HepG2 (cell line): Measurements from ENCODE around the gene CDKN1C.

Source experiments
- CREM ChIP-seq, 2 experiments: sonication (generic) in 1 of 2; formaldehyde crosslinking in 1 of 2; IDR thresholded peaks; 2 replicates each; pipeline versions ENCODE4 v1.4.0 to v1.6.1; 2016 to 2020; ENCODE audit warnings: antibody characterized with exemption in 1 of 2, mild to moderate bottlenecking in 1 of 2, missing genetic modification reagents in 1 of 2
- EHMT2 ChIP-seq: fragments of 200-600 bp; sonication (generic); IDR thresholded peaks from 2 replicates; pipeline ENCODE4 v1.7.0; 2017; ENCODE audit warnings: antibody characterized with exemption, low read depth, low read length, borderline replicate concordance
- HMG20A ChIP-seq: IDR thresholded peaks from 2 replicates; pipeline ENCODE4 v1.6.1; 2016; ENCODE audit warnings: borderline replicate concordance
- HNRNPK ChIP-seq: fragments of 200-400 bp; formaldehyde crosslinking; IDR thresholded peaks from 2 replicates; pipeline ENCODE4 v1.6.1; 2018; ENCODE audit warnings: low read length, low read depth, moderate library complexity, mild to moderate bottlenecking; ENCODE audit not compliant: poor library complexity, severe bottlenecking
- MED8 ChIP-seq: sonication (generic); formaldehyde crosslinking; IDR thresholded peaks from 2 replicates; pipeline ENCODE4 v1.8.1; 2023; ENCODE audit warnings: mild to moderate bottlenecking, missing genetic modification reagents; ENCODE audit not compliant: insufficient replicate concordance
- POLR2A ChIP-seq, 2 experiments: IDR thresholded peaks; 2 replicates each; pipeline ENCODE4 v1.6.1; 2011; ENCODE audit warnings: low read depth in 2 of 2, low read length in 2 of 2, mild to moderate bottlenecking in 1 of 2, moderate library complexity in 1 of 2; ENCODE audit not compliant: insufficient read depth in 1 of 2
- SP140L ChIP-seq: sonication (generic); formaldehyde crosslinking; IDR thresholded peaks from 2 replicates; pipeline ENCODE4 v1.4.0; 2020; ENCODE audit warnings: missing genetic modification reagents, borderline replicate concordance
- ZNF251 ChIP-seq: sonication (generic); formaldehyde crosslinking; IDR thresholded peaks from 2 replicates; pipeline ENCODE4 v1.9.0; 2021; ENCODE audit warnings: mild to moderate bottlenecking, missing genetic modification reagents
- ZNF3 ChIP-seq: IDR thresholded peaks from 2 replicates; pipeline ENCODE4 v1.7.0; 2017; ENCODE audit warnings: inconsistent platforms
- TF ChIP-seq, protein P1 (sequence below): sonication (generic); formaldehyde crosslinking; IDR thresholded peaks from 2 replicates; pipeline ENCODE4 v1.4.0; 2020; ENCODE audit warnings: mild to moderate bottlenecking, missing genetic modification reagents
- TF ChIP-seq, protein P2 (sequence below): sonication (generic); formaldehyde crosslinking; conservative IDR thresholded peaks from 2 replicates; pipeline ENCODE4 v1.5.0; 2020; ENCODE audit warnings: missing genetic modification reagents
- TF ChIP-seq, protein P3 (sequence below): sonication (generic); formaldehyde crosslinking; IDR thresholded peaks from 2 replicates; pipeline ENCODE4 v1.4.0; 2020; ENCODE audit warnings: missing genetic modification reagents, borderline replicate concordance
- TF ChIP-seq, protein P4 (sequence below): sonication (generic); formaldehyde crosslinking; IDR thresholded peaks from 2 replicates; pipeline ENCODE4 v1.5.0; 2020; ENCODE audit warnings: mild to moderate bottlenecking, missing genetic modification reagents, moderate library complexity

DNA sequence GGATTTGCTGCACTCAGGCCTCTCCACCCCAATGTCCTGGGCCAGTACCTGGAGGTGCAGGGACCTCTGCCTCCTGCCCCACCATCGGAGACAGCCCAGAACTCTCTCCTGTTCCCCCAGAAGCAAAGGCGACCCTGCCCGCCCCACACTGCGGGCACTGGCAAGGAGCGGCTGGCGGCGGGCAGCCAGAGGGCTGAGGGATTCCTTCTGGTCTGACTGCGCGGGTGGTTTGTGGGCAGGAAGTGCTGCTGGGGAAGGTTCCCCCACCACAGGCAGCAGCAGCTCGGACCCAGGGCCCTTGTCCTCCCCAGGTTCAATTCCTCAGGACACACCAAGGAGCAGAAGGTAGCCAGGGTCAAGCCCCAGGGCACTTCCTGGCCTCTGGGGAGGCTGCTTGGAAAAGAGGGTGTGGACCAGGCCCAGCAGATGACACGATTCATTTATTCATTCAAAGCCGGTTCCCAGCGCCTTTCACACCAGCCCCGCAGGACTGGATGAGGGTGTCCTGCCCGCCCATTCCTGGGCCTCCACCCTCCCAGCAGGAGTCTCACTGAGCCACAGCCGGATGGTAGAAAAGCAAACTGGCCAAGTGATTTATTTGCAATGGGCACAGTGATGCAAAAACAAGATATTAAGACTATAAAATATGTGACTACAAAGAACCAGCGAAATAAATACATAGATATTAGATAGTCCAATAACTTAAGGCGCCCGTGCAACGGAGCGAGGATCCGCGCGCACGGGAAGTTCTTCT lies 42.5 kb upstream of the CDKN1C start:
- TF ChIP-seq POLR2A (IDR thresholded peaks at IDR 0.05; ENCODE audit: insufficient read depth in 1 of 2, low read depth in 2 of 2, low read length in 2 of 2) (no peak), HNRNPK (no peak), EHMT2 (no peak), ZNF251 (CRISPR knock-in tag) (no peak), SP140L (CRISPR knock-in tag) (no peak), MED8 (CRISPR knock-in tag) (no peak), ZNF3 (no peak), CREM (IDR thresholded peaks at IDR 0.05) (no peak), CREM (CRISPR knock-in tag; IDR thresholded peaks at IDR 0.05) (no peak), HMG20A (CRISPR knock-in tag) (no peak)
- TF ChIP-seq, protein P1, sequence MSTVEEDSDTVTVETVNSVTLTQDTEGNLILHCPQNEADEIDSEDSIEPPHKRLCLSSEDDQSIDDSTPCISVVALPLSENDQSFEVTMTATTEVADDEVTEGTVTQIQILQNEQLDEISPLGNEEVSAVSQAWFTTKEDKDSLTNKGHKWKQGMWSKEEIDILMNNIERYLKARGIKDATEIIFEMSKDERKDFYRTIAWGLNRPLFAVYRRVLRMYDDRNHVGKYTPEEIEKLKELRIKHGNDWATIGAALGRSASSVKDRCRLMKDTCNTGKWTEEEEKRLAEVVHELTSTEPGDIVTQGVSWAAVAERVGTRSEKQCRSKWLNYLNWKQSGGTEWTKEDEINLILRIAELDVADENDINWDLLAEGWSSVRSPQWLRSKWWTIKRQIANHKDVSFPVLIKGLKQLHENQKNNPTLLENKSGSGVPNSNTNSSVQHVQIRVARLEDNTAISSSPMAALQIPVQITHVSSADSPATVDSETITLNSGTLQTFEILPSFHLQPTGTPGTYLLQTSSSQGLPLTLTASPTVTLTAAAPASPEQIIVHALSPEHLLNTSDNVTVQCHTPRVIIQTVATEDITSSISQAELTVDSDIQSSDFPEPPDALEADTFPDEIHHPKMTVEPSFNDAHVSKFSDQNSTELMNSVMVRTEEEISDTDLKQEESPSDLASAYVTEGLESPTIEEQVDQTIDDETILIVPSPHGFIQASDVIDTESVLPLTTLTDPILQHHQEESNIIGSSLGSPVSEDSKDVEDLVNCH (CRISPR knock-in tag), result no peak
- TF ChIP-seq, protein P2, sequence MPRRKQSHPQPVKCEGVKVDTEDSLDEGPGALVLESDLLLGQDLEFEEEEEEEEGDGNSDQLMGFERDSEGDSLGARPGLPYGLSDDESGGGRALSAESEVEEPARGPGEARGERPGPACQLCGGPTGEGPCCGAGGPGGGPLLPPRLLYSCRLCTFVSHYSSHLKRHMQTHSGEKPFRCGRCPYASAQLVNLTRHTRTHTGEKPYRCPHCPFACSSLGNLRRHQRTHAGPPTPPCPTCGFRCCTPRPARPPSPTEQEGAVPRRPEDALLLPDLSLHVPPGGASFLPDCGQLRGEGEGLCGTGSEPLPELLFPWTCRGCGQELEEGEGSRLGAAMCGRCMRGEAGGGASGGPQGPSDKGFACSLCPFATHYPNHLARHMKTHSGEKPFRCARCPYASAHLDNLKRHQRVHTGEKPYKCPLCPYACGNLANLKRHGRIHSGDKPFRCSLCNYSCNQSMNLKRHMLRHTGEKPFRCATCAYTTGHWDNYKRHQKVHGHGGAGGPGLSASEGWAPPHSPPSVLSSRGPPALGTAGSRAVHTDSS (CRISPR knock-in tag), result no peak
- TF ChIP-seq, protein P3, sequence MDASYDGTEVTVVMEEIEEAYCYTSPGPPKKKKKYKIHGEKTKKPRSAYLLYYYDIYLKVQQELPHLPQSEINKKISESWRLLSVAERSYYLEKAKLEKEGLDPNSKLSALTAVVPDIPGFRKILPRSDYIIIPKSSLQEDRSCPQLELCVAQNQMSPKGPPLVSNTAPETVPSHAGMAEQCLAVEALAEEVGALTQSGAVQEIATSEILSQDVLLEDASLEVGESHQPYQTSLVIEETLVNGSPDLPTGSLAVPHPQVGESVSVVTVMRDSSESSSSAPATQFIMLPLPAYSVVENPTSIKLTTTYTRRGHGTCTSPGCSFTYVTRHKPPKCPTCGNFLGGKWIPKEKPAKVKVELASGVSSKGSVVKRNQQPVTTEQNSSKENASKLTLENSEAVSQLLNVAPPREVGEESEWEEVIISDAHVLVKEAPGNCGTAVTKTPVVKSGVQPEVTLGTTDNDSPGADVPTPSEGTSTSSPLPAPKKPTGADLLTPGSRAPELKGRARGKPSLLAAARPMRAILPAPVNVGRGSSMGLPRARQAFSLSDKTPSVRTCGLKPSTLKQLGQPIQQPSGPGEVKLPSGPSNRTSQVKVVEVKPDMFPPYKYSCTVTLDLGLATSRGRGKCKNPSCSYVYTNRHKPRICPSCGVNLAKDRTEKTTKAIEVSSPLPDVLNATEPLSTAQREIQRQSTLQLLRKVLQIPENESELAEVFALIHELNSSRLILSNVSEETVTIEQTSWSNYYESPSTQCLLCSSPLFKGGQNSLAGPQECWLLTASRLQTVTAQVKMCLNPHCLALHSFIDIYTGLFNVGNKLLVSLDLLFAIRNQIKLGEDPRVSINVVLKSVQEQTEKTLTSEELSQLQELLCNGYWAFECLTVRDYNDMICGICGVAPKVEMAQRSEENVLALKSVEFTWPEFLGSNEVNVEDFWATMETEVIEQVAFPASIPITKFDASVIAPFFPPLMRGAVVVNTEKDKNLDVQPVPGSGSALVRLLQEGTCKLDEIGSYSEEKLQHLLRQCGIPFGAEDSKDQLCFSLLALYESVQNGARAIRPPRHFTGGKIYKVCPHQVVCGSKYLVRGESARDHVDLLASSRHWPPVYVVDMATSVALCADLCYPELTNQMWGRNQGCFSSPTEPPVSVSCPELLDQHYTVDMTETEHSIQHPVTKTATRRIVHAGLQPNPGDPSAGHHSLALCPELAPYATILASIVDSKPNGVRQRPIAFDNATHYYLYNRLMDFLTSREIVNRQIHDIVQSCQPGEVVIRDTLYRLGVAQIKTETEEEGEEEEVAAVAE (CRISPR knock-in tag), result no peak
- TF ChIP-seq, protein P4, sequence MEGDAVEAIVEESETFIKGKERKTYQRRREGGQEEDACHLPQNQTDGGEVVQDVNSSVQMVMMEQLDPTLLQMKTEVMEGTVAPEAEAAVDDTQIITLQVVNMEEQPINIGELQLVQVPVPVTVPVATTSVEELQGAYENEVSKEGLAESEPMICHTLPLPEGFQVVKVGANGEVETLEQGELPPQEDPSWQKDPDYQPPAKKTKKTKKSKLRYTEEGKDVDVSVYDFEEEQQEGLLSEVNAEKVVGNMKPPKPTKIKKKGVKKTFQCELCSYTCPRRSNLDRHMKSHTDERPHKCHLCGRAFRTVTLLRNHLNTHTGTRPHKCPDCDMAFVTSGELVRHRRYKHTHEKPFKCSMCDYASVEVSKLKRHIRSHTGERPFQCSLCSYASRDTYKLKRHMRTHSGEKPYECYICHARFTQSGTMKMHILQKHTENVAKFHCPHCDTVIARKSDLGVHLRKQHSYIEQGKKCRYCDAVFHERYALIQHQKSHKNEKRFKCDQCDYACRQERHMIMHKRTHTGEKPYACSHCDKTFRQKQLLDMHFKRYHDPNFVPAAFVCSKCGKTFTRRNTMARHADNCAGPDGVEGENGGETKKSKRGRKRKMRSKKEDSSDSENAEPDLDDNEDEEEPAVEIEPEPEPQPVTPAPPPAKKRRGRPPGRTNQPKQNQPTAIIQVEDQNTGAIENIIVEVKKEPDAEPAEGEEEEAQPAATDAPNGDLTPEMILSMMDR (CRISPR knock-in tag), result no peak
